GM12873 (cell line): ENCODE data around the gene CYB5B.

Experiments
- TF ChIP-seq, protein P1 (sequence below): IDR thresholded peaks from 2 replicates; pipeline ENCODE4 v1.5.1; 2012; ENCODE audit warnings: low read depth, mild to moderate bottlenecking, moderate library complexity, low read length, control low read depth; ENCODE audit not compliant: insufficient read depth; ENCODE audit errors: missing control alignments

Gene CYB5B

GRCh38 chr16:69501956-69502745, 77.7 kb downstream of the CYB5B start:
- TF ChIP-seq, protein P1, sequence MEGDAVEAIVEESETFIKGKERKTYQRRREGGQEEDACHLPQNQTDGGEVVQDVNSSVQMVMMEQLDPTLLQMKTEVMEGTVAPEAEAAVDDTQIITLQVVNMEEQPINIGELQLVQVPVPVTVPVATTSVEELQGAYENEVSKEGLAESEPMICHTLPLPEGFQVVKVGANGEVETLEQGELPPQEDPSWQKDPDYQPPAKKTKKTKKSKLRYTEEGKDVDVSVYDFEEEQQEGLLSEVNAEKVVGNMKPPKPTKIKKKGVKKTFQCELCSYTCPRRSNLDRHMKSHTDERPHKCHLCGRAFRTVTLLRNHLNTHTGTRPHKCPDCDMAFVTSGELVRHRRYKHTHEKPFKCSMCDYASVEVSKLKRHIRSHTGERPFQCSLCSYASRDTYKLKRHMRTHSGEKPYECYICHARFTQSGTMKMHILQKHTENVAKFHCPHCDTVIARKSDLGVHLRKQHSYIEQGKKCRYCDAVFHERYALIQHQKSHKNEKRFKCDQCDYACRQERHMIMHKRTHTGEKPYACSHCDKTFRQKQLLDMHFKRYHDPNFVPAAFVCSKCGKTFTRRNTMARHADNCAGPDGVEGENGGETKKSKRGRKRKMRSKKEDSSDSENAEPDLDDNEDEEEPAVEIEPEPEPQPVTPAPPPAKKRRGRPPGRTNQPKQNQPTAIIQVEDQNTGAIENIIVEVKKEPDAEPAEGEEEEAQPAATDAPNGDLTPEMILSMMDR, result no peak

GRCh38 chr16:69503244-69503643, 78.8 kb downstream of the CYB5B start:
- TF ChIP-seq, protein P1, result no peak

- TF ChIP-seq, protein P1, result no peak
These were observed 83.8 kb downstream of the CYB5B start for GRCh38 chr16:69508033-69508755.

- TF ChIP-seq, protein P1, result no peak
These were observed 84.7 kb downstream of the CYB5B start for GRCh38 chr16:69509125-69509524.

DNA sequence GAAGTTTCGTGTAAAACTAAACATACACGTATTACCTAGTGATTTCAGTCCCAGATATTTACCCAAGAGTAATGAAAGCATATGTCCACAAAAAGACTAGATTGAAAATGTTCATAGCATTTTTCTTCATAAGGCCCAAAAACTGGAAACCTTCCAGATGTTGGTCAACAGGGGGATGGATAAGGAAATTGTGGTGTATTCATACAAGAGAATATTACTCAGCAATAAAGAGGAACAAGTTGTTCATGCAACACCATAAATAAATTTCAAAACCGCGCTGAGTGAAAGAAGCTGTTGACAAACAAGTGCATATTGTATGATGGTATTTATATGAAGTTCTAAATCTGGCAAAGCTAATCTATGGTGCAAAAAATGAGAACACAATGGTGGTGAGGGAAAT, 87.2 kb downstream of the CYB5B start:
- TF ChIP-seq, protein P1, result no peak

DNA sequence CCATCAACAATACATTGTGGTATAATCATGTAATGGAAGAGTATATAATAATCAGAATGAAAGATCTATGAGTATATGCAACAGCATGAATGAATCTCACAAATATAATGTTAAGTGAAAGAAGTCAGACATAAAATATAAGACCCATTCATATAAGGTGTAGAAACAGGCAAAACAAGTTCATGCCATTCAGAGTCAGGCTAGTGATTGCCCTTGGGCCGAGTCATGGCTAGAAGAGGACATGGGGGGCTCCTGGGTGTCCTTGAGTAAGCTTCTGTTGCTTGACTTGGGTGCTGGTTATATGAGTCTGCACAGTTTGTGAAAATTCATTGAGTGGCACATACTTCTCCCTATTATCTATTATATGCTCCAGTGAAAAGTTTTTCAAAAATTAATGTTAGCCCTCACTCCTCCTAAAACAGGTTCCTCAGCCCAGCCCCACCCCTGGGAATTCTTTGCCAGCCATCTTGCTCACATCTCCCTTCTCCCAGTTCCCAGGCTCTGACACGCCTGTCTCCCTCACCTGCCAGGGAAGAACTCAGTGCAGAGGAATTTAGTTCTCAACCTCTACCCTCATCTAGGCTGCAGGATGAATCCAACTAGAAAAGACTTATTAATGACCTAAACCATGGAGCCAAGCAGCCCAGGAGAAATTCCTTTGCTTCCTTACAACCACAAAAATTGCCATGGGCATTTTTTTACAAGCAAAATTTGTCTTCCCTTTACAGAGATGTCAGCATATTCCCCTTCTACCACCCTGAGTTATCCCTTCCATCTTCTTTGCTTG, 89.0 kb downstream of the CYB5B start:
- TF ChIP-seq, protein P1, result no peak

GRCh38 chr16:69514356-69514755, 89.9 kb downstream of the CYB5B start:
- TF ChIP-seq, protein P1, result no peak
